ENCODE measurements around the gene LHX6.

LHX6 gene

DNA sequence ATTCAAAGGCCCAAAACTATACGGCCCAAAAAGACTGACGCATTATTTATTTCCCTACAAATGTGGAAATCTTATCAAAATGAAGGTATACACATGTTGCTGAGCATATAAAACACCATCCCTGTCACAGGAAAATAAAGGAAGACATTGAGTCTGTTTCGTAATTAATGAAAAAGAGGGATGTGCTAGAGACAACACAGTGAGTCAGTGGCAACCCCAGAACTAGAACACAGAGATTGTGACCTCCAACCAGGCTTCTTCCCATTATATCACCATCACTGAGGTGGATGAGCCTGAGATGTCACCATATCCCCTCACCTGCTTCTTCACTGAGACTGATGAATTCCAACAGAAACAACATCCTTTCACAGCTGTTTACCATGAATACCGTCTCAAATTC is 73.0 kb downstream of the LHX6 start:
- DNase-seq (ENCODE audit: low spot score), result no peak
- Mint-ChIP-seq H3K4me1 (ENCODE audit: low read depth) (peaks cover 21% of the 10 kb centered on the region), H3K9me3 (no peaks in the 10 kb centered on the region), H3K27ac (no peak overlapping the region), H3K36me3 (ENCODE audit: low read depth) (peaks cover 14% of the 10 kb centered on the region), H3K4me3 (no peak overlapping the region), H3K27me3 (ENCODE audit: low read depth) (peaks cover 8% of the 10 kb centered on the region)

Data from T-helper 2 cell treated with Interferon-gamma antibody and Interleukin-4, amounts not matched to agents 5 μg/mL and 100 μg/mL, for 36 hours (primary cell).